ENCODE measurements around the gene PERM1.

The PERM1 gene

GRCh38 chr1:1001057-1001783 is 19.3 kb upstream of the PERM1 start:
- TF ChIP-seq GATA3 (IDR thresholded peaks at IDR 0.05; ENCODE audit: low read depth, low read length) (no peak), GATA2 (IDR thresholded peaks at IDR 0.05; ENCODE audit: low read depth, low read length) (no peak)

GRCh38 chr1:1000357-1001056 is 18.6 kb upstream of the PERM1 start:
- no peak for TF ChIP-seq GATA2 (IDR thresholded peaks at IDR 0.05; ENCODE audit: low read depth, low read length)
- TF ChIP-seq GATA3 (IDR thresholded peaks at IDR 0.05; ENCODE audit: low read depth, low read length) = no peak

GRCh38 chr1:999725-1000356 is 17.9 kb upstream of the PERM1 start, which contains the start of gene HES4:
TSS of gene HES4 (minus strand) at chr1:1000097. CDS start at chr1:999973, 124 bp downstream.
- TF ChIP-seq GATA2 (IDR thresholded peaks at IDR 0.05; ENCODE audit: low read depth, low read length) (no peak), GATA3 (IDR thresholded peaks at IDR 0.05; ENCODE audit: low read depth, low read length) (no peak)

GRCh38 chr1:998995-999724 is 17.3 kb upstream of the PERM1 start:
- TF ChIP-seq GATA2 (IDR thresholded peaks at IDR 0.05; ENCODE audit: low read depth, low read length) (no peak), GATA3 (IDR thresholded peaks at IDR 0.05; ENCODE audit: low read depth, low read length) (no peak)

- TF ChIP-seq GATA3 (IDR thresholded peaks at IDR 0.05; ENCODE audit: low read depth, low read length) = no peak
- no peak for TF ChIP-seq GATA2 (IDR thresholded peaks at IDR 0.05; ENCODE audit: low read depth, low read length)
Measured at GRCh38 chr1:998745-998994, 16.8 kb upstream of the PERM1 start.

GRCh38 chr1:997993-998744 is 16.3 kb upstream of the PERM1 start:
- TF ChIP-seq GATA3 (IDR thresholded peaks at IDR 0.05; ENCODE audit: low read depth, low read length) = no peak
- no peak for TF ChIP-seq GATA2 (IDR thresholded peaks at IDR 0.05; ENCODE audit: low read depth, low read length)

- TF ChIP-seq GATA3 (IDR thresholded peaks at IDR 0.05; ENCODE audit: low read depth, low read length) = no peak
- no peak for TF ChIP-seq GATA2 (IDR thresholded peaks at IDR 0.05; ENCODE audit: low read depth, low read length)
Measured at GRCh38 chr1:997713-997992, 15.8 kb upstream of the PERM1 start.

- TF ChIP-seq GATA2 (IDR thresholded peaks at IDR 0.05; ENCODE audit: low read depth, low read length) (no peak), GATA3 (IDR thresholded peaks at IDR 0.05; ENCODE audit: low read depth, low read length) (no peak)
Measured at GRCh38 chr1:996851-997712, 15.2 kb upstream of the PERM1 start.

GRCh38 chr1:995665-996633 is 14.1 kb upstream of the PERM1 start:
- TF ChIP-seq GATA3 (IDR thresholded peaks at IDR 0.05; ENCODE audit: low read depth, low read length) (no peak), GATA2 (IDR thresholded peaks at IDR 0.05; ENCODE audit: low read depth, low read length) (peak; percentile 59)

GRCh38 chr1:993379-993995 is 11.6 kb upstream of the PERM1 start:
- no peak for TF ChIP-seq GATA3 (IDR thresholded peaks at IDR 0.05; ENCODE audit: low read depth, low read length)
- no peak for TF ChIP-seq GATA2 (IDR thresholded peaks at IDR 0.05; ENCODE audit: low read depth, low read length)

GRCh38 chr1:992362-992761 is 10.5 kb upstream of the PERM1 start:
- TF ChIP-seq GATA3 (IDR thresholded peaks at IDR 0.05; ENCODE audit: low read depth, low read length) (no peak), GATA2 (IDR thresholded peaks at IDR 0.05; ENCODE audit: low read depth, low read length) (no peak)

GRCh38 chr1:991895-992294 is 10.0 kb upstream of the PERM1 start:
- TF ChIP-seq GATA3 (IDR thresholded peaks at IDR 0.05; ENCODE audit: low read depth, low read length) (no peak), GATA2 (IDR thresholded peaks at IDR 0.05; ENCODE audit: low read depth, low read length) (no peak)

All from SH-SY5Y (cell line).